NB4 (cell line): ENCODE measurements around the gene SEMA3C.

Experiments
- POLR2A ChIP-seq: IDR thresholded peaks from 2 replicates; pipeline ENCODE4 v1.6.1; 2011; ENCODE audit warnings: mild to moderate bottlenecking; ENCODE audit not compliant: insufficient read length; ENCODE audit errors: extremely low read depth
- TF ChIP-seq, protein P1 (sequence below): IDR thresholded peaks from one replicate; pipeline ENCODE4 v1.5.1; 2012; ENCODE audit warnings: low read depth, low read length
- TF ChIP-seq, protein P2 (sequence below): IDR thresholded peaks from 2 replicates; pipeline ENCODE4 v1.6.1; 2011; ENCODE audit warnings: low read depth, low read length

DNA sequence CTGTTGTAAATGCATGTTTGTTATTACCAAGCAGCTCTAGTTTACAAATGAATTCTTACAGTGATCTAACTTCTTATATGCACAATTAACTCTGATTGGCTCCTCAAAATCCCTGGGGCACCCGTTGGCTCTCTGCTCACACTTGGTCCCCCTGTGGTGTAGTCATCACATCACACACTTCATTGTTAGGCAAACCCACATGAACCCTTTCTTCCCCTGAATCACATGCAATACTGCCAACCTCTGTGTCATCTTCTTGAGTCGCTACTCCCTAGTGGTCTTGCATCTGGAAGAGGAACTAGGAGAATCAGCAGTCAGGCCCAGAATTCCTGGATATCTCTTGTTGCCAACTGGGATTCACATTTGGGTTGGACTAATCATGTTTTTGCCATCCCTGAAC lies 207.3 kb downstream of the SEMA3C start:
- TF ChIP-seq, protein P1, sequence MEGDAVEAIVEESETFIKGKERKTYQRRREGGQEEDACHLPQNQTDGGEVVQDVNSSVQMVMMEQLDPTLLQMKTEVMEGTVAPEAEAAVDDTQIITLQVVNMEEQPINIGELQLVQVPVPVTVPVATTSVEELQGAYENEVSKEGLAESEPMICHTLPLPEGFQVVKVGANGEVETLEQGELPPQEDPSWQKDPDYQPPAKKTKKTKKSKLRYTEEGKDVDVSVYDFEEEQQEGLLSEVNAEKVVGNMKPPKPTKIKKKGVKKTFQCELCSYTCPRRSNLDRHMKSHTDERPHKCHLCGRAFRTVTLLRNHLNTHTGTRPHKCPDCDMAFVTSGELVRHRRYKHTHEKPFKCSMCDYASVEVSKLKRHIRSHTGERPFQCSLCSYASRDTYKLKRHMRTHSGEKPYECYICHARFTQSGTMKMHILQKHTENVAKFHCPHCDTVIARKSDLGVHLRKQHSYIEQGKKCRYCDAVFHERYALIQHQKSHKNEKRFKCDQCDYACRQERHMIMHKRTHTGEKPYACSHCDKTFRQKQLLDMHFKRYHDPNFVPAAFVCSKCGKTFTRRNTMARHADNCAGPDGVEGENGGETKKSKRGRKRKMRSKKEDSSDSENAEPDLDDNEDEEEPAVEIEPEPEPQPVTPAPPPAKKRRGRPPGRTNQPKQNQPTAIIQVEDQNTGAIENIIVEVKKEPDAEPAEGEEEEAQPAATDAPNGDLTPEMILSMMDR = no peak
- TF ChIP-seq POLR2A = no peak
- TF ChIP-seq, protein P2, sequence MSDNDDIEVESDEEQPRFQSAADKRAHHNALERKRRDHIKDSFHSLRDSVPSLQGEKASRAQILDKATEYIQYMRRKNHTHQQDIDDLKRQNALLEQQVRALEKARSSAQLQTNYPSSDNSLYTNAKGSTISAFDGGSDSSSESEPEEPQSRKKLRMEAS = no peak
